NCI-H2171 treated with DMSO at 0.1 percent for 48 hours (cell line): ENCODE measurements around the gene CDPF1.
A peak's percentile ranks its signal among the peaks of the same experiment; 100 is the strongest.
"Not testable (repeated sequence)": the region's sequence is repeated elsewhere in the genome, so short reads cannot be mapped to it uniquely, and the experiment has no call there.

Experiments
- DNase-seq: peaks from one replicate; lab custom pipeline; 2025; lab: John Stamatoyannopoulos, UW

The CDPF1 gene

GRCh38 chr22:46281866-46282678 lies 32.0 kb upstream of the CDPF1 start:
- no peak for DNase-seq

GRCh38 chr22:46280999-46281623 lies 31.0 kb upstream of the CDPF1 start:
- DNase-seq: no peak

DNA sequence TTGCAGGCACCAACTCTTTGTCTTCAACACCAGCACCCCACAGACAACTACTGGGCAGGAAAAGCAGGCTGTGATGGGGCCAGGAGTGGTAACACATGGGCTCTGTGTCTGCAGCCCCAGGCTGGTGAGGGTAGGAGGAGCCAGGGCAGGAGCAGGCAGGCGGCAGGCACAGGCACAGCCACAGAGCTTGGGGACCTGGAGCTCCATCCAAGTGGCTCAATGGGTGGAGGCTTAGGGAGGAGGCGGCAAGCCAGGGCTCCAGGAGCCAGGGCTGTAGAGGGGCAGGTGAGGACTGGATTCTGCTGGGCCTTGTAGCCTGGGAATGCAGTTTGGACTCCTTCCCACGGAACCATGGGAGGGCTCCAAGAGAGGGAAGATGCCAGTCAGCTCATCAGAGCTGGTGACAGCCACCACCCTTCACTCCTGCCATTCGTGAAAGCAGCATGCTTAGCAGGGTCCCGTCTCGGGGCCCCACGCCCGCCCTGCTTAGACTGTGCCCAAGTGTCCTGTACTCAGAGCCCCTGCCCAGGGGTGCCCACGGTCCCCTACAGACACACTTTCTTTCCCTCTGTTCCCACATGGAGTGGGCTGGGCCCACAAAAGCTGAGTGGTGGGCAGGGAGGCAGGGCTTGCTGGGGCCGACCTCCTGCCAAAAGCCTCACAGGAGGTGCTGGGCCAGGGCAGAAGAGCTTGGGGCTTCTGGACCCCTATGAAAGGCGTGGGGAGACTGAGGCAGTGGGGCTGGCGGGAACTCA lies 30.1 kb upstream of the CDPF1 start:
- DNase-seq: no peak

- DNase-seq: no peak
These were observed 28.9 kb upstream of the CDPF1 start for GRCh38 chr22:46278656-46279645.

DNA sequence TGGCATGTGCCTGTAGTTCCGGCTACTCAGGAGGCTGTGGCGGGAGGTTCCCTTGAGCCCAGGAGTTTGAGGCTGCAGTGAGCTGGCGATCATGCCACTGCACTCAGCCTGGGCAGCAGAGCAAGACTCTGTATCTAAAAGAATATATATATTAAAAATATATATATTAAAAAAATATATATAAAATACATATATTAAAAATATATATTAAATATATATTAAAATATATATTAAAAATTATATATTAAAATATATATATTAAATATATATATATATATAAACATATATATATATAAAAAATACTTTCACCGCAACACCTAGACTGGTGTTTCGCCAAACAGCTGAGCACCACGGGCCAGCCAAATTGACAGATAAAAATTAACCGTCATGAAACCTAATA lies 26.5 kb upstream of the CDPF1 start:
- DNase-seq: no peak

DNA sequence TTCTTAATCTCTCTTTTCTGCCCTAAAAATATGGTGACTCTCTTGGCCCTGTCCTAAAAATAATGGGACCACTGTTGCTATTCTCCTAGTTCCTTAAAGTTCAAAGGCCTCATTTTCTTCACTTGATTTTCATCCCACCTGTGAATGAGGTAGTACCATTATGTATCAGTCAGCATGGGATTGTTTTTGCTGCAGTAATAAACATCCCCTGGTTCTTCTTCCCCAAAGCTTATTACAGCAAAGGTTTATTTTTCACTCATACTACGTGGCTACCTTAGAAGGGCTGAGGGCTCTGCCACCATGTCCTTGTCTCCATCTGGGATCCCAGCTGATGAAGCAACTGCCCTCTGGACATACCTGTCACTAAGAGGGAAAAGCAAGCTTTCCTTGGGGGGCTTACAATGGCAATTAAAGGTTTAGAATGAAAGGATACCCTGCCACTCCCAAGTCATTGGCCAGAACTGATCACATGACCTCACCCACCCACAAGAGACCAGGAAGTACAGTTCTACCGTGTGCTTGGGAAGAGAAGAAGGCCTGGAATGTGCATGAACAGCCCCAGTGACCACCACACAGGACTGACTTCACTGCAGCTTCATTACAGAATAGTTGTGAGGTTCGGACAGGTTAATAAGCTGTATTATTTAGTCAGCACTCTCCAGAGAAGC lies 25.5 kb upstream of the CDPF1 start:
- DNase-seq: no peak

DNA sequence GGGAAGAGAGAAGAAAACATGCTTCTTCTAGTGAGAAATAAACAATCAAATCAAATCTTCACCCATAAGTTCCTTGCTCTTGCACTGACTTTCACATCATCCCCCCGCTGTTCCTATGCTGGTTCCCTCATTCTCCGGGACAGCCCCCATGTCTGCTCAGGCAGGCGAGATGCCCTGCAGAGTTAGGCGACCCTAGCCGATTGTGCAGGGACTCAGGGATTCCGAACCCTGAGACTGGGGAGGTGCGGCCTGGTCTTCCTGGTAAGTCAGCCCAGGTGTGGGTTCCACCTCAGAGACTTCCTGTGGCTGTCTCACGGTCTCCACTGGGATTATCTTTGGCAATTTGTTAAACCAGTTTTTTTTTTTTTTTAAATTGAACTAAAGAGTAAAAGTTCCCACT lies 24.3 kb upstream of the CDPF1 start:
- DNase-seq: no peak

- DNase-seq: no peak
These were observed 23.5 kb upstream of the CDPF1 start for GRCh38 chr22:46273432-46274148.

DNA sequence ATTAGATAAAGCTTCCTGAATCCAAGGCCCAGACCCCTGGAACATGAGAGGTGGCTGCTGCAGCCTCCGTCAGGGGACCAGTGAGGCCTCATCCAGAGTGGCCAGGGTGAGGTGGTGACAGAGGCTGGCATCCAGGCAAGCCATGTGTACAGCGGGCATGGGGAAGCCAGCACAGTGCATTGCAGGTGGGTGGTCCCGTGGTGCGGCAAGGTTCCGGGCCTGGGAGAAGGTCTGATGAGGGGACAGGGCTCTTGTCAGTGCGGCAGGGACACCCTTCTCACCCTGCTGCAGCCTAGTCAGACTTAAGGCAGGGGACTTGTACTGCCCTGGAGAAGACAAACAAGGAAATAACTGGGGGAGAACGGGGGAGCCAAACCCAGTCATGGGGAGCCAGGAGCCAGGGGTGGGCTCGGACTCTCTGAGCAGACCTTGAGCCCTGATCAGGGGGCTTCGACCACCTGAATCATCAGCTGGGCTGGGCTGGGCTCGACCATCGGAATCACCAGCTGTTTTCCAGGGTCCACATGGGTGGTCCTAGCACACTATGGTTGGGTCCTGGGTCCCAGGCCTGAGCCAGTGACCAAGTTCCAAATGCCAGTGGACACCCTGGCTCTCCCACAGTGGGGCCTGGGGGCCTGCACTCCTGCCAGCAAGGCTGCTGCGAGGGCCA lies 22.8 kb upstream of the CDPF1 start:
- no peak for DNase-seq

DNA sequence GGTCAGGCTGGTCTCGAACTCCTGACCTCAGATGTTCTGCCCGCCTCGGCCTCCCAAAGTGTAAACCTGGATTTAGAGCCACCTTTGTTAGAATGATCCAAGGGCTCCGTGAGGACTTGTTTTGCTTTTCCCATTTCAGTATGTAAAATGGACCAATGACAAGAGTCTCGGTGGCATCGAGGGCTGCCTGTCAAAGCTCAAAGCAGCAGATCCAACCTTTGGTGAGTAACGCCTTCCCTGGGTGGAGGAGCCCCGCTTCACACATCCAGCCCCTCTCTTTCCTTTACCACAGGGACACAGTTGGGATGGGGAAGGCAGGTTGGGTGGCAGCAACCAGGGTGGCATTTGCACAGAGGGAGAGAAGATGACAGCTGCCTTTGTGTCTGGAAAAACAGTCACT lies 22.1 kb upstream of the CDPF1 start:
- DNase-seq: no peak

DNA sequence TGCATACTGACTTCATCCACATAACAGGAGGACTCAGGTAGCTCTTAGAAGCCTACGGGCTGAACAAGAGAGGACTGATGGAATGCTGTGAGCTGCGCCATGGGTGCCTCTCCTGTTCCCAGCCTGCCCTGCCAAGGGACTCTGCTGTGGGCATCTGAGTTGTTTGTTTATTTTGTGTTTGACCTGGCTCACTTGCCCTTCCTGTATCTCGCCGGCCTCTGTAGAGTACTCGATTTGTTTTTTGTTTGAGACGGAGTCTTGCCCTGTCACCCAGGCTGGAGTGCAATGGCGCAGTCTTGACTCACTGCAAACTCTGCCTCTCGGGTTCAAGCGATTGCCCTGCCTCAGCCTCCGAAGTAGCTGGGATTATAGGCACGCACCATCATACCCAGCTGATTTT lies 19.5 kb upstream of the CDPF1 start:
- no peak for DNase-seq

GRCh38 chr22:46267431-46268279 lies 17.6 kb upstream of the CDPF1 start, which contains the start of gene TTC38:
Gene TTC38, plus strand, starts transcription at chr22:46268008. Its CDS starts 32 bp downstream, at chr22:46268040.
- peak; percentile 12 for DNase-seq

GRCh38 chr22:46265627-46266026 lies 15.5 kb upstream of the CDPF1 start:
- DNase-seq: not testable (repeated sequence)

GRCh38 chr22:46264520-46264919 lies 14.4 kb upstream of the CDPF1 start:
- not testable (repeated sequence) for DNase-seq

- DNase-seq: no peak
These were observed 13.1 kb upstream of the CDPF1 start, which contains the start of gene PKDREJ for GRCh38 chr22:46263216-46263590. Gene PKDREJ, minus strand, starts transcription at chr22:46263343. Its CDS starts 21 bp downstream, at chr22:46263322.

- no peak for DNase-seq
These were observed 12.5 kb upstream of the CDPF1 start for GRCh38 chr22:46262449-46263215.

DNA sequence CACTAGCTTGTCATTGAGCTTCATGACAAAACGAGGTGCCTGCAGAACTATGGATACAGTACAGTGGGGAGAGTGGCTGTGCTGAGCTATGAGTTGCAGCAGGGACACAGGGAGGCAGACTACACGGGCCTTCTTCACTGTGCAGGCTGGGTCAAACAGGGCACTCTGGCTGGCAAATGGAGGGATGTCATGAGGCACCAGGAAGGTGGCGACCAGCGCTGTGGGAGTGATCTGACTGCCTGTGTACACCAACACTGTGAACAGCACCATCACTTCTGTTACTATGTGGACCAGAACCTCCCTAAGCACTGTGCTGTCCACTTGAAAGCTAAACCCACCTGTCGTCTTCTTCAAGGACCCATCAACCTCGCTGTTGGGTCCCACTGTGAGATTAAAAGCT lies 9.9 kb upstream of the CDPF1 start:
- no peak for DNase-seq

- no peak for DNase-seq
These were observed 9.3 kb upstream of the CDPF1 start for GRCh38 chr22:46259374-46259773.
